ENCODE data around the gene FARP2. TPM values are rescaled to one million over a fixed set of nuclear protein-coding genes. Genes with fewer than 3 reads are reported as not detected.

FARP2 gene
- 22.6 and 26.8 TPM in 2 replicates for total RNA-seq (2014; rRNA removed; shearing (Covaris generic))
- 13.9 and 16.0 TPM in 2 replicates for polyA plus RNA-seq (2016; fragmentation: Nextera tagmentation; extraction: Ambion mirVana)
- long read RNA-seq, partial matches to known transcripts, result 1 of 4 reads
- long read RNA-seq, other reads (novel, unspliced or antisense), result 3 of 4 reads

GRCh38 chr2:241355983-241356870, at the start of gene FARP2:
Gene FARP2 (plus strand): TSS chr2:241356285. CDS start chr2:241373108, 16,823 bp downstream.
- peaks cover 27% of the 10 kb centered on the region for H4K20me1 ChIP-seq (replicated peaks; ENCODE audit: insufficient read depth)
- H3K36me3 ChIP-seq (ENCODE audit: insufficient read depth), result peaks cover 14% of the 10 kb centered on the region
- H3K36me3 Mint-ChIP-seq (ENCODE audit: low read depth), result peaks cover 32% of the 10 kb centered on the region
- peaks cover 6% of the 10 kb centered on the region for H3K27me3 Mint-ChIP-seq (ENCODE audit: insufficient read depth, low read depth, poor library complexity)
- H3K4me3 Mint-ChIP-seq, result peak within 1 kb of the TSS; percentile 72
- ATAC-seq (peak; percentile 63), DNase-seq (ENCODE audit: low spot score) (peak; percentile 98)
- H3K9me2 ChIP-seq (ENCODE audit: insufficient read depth), result no peaks in the 10 kb centered on the region
- H3K4me1 Mint-ChIP-seq, result peaks cover 32% of the 10 kb centered on the region
- peaks cover 7% of the 10 kb centered on the region for H3K4me1 ChIP-seq (ENCODE audit: insufficient read depth)
- peak within 1 kb of the TSS; percentile 60; the same call in 1 of the 2 replicates for H2AFZ ChIP-seq
- no peaks in the 10 kb centered on the region for H3F3A ChIP-seq (replicated peaks; ENCODE audit: low read depth)
- peak within 1 kb of the TSS; percentile 88 for H3K4me3 ChIP-seq
- peaks cover 48% of the 10 kb centered on the region for H3K79me2 ChIP-seq (replicated peaks; ENCODE audit: insufficient read depth)
- peak within 1 kb of the TSS; percentile 91 for H3K27ac Mint-ChIP-seq
- H3K9me3 Mint-ChIP-seq, result no peaks in the 10 kb centered on the region
- no peaks in the 10 kb centered on the region for H3K27me3 ChIP-seq (ENCODE audit: insufficient read depth)
- H3K27ac ChIP-seq (ENCODE audit: low read depth), result peak within 1 kb of the TSS; percentile 97; the same call in 1 of the 2 replicates
- H3K4me2 ChIP-seq, result peak within 1 kb of the TSS; percentile 92
- TF ChIP-seq POLR2AphosphoS5 (IDR thresholded peaks at IDR 0.05; ENCODE audit: low read depth), result peak; percentile 94
- peak; percentile 25; the same call in 1 of the 2 replicates for TF ChIP-seq CREB1 (CRISPR knock-in tag; IDR thresholded peaks at IDR 0.05; ENCODE audit: low read depth)
- TF ChIP-seq STAT1 (IDR thresholded peaks at IDR 0.05; ENCODE audit: unreplicated experiment), result no peak
- no peak for TF ChIP-seq NANOG (IDR thresholded peaks at IDR 0.05; ENCODE audit: borderline replicate concordance)

- Mint-ChIP-seq H3K36me3 (ENCODE audit: low read depth) (no peaks in the 10 kb centered on the region), H3K27me3 (ENCODE audit: insufficient read depth, low read depth, poor library complexity) (peaks cover 8% of the 10 kb centered on the region), H3K27ac (no peak overlapping the region), H3K4me1 (peaks cover 54% of the 10 kb centered on the region), H3K4me3 (no peak overlapping the region), H3K9me3 (no peaks in the 10 kb centered on the region)
- Histone ChIP-seq H3K27ac (ENCODE audit: low read depth) (no peak overlapping the region), H2AFZ (no peak overlapping the region), H3F3A (replicated peaks; ENCODE audit: low read depth) (no peaks in the 10 kb centered on the region), H3K27me3 (ENCODE audit: insufficient read depth) (no peaks in the 10 kb centered on the region), H3K4me1 (ENCODE audit: insufficient read depth) (peaks cover 14% of the 10 kb centered on the region), H3K36me3 (ENCODE audit: insufficient read depth) (no peaks in the 10 kb centered on the region), H3K4me2 (no peak overlapping the region), H3K4me3 (no peak overlapping the region), H4K20me1 (replicated peaks; ENCODE audit: insufficient read depth) (peaks cover 64% of the 10 kb centered on the region), H3K79me2 (replicated peaks; ENCODE audit: insufficient read depth) (peaks cover 100% of the 10 kb centered on the region), H3K9me2 (ENCODE audit: insufficient read depth) (no peaks in the 10 kb centered on the region)
- ATAC-seq (no peak), DNase-seq (ENCODE audit: low spot score) (no peak)
- TF ChIP-seq CREB1 (CRISPR knock-in tag; IDR thresholded peaks at IDR 0.05; ENCODE audit: low read depth) (no peak), EZH2 (IDR thresholded peaks at IDR 0.05; ENCODE audit: low read depth, unreplicated experiment) (no peak), EZH2phosphoT487 (IDR thresholded peaks at IDR 0.05; ENCODE audit: unreplicated experiment) (no peak), CTCF (conservative IDR thresholded peaks at IDR 0.05; ENCODE audit: low read depth in 2 of 2) (no peak), REST (IDR thresholded peaks at IDR 0.05; ENCODE audit: unreplicated experiment) (no peak), POLR2AphosphoS5 (IDR thresholded peaks at IDR 0.05; ENCODE audit: low read depth) (no peak), STAT1 (IDR thresholded peaks at IDR 0.05; ENCODE audit: unreplicated experiment) (no peak), ETS1 (IDR thresholded peaks at IDR 0.05) (no peak), ZNF114 (CRISPR knock-in tag; IDR thresholded peaks at IDR 0.05) (no peak), NANOG (IDR thresholded peaks at IDR 0.05; ENCODE audit: borderline replicate concordance) (no peak)
These were observed 49.0 kb upstream of the FARP2 start for GRCh38 chr2:241307055-241307454.

Measured in GM23338 (cell line).